Activated CD4-positive, alpha-beta T cell treated with anti-CD3 and anti-CD28 coated beads for 1 hour (primary cell): Measurements from ENCODE around the gene SLC38A10.
A peak's percentile ranks its signal among the peaks of the same experiment; 100 is the strongest.

Experiments used
- DNase-seq: peaks from one replicate; pipeline ENCODE4 v3.0.0-alpha.2; 2020

Gene SLC38A10

GRCh38 chr17:81222906-81223761, 72.0 kb downstream of the SLC38A10 start, which contains the start of gene CEP131:
CEP131 (minus strand) TSS chr17:81222965; CDS start chr17:81220056, 2,909 bp downstream.
- peak; percentile 99 for DNase-seq

- DNase-seq, result no peak
These were observed 72.5 kb downstream of the SLC38A10 start for GRCh38 chr17:81222620-81222905.

GRCh38 chr17:81221842-81222619, 73.1 kb downstream of the SLC38A10 start:
- DNase-seq, result no peak

GRCh38 chr17:81221371-81221841, 73.7 kb downstream of the SLC38A10 start:
- DNase-seq, result no peak

GRCh38 chr17:81219476-81220180, 75.5 kb downstream of the SLC38A10 start:
- DNase-seq, result no peak

GRCh38 chr17:81218991-81219390, 76.1 kb downstream of the SLC38A10 start:
- DNase-seq, result no peak

GRCh38 chr17:81218459-81218858, 76.6 kb downstream of the SLC38A10 start:
- DNase-seq, result no peak

GRCh38 chr17:81217491-81217890, 77.6 kb downstream of the SLC38A10 start:
- no peak for DNase-seq

GRCh38 chr17:81213978-81214377, 81.1 kb downstream of the SLC38A10 start:
- no peak for DNase-seq

- DNase-seq, result no peak
These were observed 82.7 kb downstream of the SLC38A10 start for GRCh38 chr17:81212365-81212764.

- DNase-seq, result no peak
These were observed 84.2 kb downstream of the SLC38A10 start for GRCh38 chr17:81210868-81211267.

GRCh38 chr17:81210466-81210865, 84.6 kb downstream of the SLC38A10 start:
- no peak for DNase-seq

GRCh38 chr17:81209141-81209540, 86.0 kb downstream of the SLC38A10 start:
- DNase-seq, result no peak

GRCh38 chr17:81208651-81209050, 86.5 kb downstream of the SLC38A10 start:
- DNase-seq, result no peak

GRCh38 chr17:81207610-81208581, 87.2 kb downstream of the SLC38A10 start:
- no peak for DNase-seq

GRCh38 chr17:81206657-81207056, 88.5 kb downstream of the SLC38A10 start:
- DNase-seq, result no peak

- DNase-seq, result no peak
These were observed 88.9 kb downstream of the SLC38A10 start for GRCh38 chr17:81206166-81206565.

- DNase-seq, result no peak
These were observed 90.5 kb downstream of the SLC38A10 start for GRCh38 chr17:81204578-81204977.

- DNase-seq, result no peak
These were observed 92.0 kb downstream of the SLC38A10 start for GRCh38 chr17:81203136-81203535.

GRCh38 chr17:81202318-81202717, 92.8 kb downstream of the SLC38A10 start:
- no peak for DNase-seq

- no peak for DNase-seq
These were observed 94.2 kb downstream of the SLC38A10 start for GRCh38 chr17:81200695-81201580.
